Measurements from ENCODE around the gene UBE2M. TPM values are rescaled to one million over a fixed set of nuclear protein-coding genes. Genes with fewer than 3 reads are reported as not detected.
"Not testable (repeated sequence)": the region's sequence is repeated elsewhere in the genome, so short reads cannot be mapped to it uniquely, and the experiment has no call there.

The UBE2M gene
- total RNA-seq, 1 donor from 2014 or later = 66.7 TPM

DNA sequence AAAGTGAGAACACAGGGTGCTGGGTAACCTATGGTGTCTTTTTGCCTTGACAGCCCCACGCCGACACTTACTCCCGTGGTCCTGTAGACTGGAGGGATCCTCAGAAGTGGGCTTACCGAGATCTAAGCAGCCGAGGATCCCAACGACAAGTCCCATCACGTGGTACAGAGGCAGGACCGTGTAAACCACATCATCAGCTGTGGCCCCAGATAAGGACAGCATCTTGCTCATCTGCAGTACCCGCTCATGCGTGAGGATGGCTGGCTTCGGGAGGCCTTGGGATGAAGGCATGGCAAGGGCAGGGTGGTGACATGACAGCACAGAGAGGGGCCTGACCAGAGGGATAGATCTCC, 48.7 kb downstream of the UBE2M start:
- POLR2A ChIA-PET = interaction anchor here (1.2 kb wide), 1 partner anchor 10 kb away, joined by 3 read pairs; no protein-coding TSS in a partner anchor
- H3K36me3 Mint-ChIP-seq (ENCODE audit: low read depth) = peaks cover 5% of the 10 kb centered on the region
- CTCF ChIA-PET = no interaction called here
- DNase-seq = no peak
- intact Hi-C loops (cut with micrococcal nuclease) = no loop called here
- H3K4me3 Mint-ChIP-seq = no peak overlapping the region
- H3K4me1 Mint-ChIP-seq = peaks cover 10% of the 10 kb centered on the region
- H3K27me3 Mint-ChIP-seq = no peaks in the 10 kb centered on the region
- no peak for TF ChIP-seq CTCF (IDR thresholded peaks at IDR 0.05)
- peaks cover 8% of the 10 kb centered on the region for H3K9me3 Mint-ChIP-seq
- ATAC-seq (ENCODE audit: low read depth) = no peak
- H3K27ac Mint-ChIP-seq = no peak overlapping the region

DNA sequence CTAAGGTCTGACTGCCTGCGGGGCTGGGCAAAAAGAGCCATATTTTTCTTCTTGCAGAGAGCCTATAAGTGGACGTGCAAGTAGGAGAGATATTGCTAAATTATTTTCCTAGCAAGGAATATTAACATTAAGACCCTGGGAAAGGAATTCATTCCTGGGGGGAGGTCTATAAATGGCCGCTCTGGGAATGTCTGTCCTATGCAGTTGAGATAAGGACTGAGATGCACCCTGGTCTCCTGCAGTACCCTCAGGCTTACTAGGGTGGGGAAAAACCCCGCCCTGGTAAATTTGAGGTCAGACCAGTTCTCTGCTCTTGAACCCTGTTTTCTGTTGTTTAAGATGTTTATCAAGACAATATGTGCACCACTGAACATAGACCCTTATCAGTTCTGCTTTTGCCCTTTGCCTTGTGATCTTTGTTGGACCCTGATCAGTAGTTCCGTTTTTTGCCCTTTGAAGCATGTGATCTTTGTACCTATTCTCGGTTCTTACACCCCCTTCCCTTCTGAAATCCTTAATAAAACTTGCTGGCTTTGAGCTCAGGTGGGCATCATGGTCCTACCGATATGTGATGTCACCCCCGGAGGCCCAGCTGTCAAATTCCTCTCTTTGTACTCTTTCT, 50.7 kb downstream of the UBE2M start:
- ATAC-seq (ENCODE audit: low read depth); H3K36me3 Mint-ChIP-seq (ENCODE audit: low read depth); H3K27ac Mint-ChIP-seq; H3K9me3 Mint-ChIP-seq; intact Hi-C loops (cut with micrococcal nuclease); H3K27me3 Mint-ChIP-seq; H3K4me1 Mint-ChIP-seq; DNase-seq; CTCF ChIA-PET; H3K4me3 Mint-ChIP-seq: not testable (repeated sequence)
- POLR2A ChIA-PET = interaction anchor here (0.9 kb wide), 1 partner anchor 9 kb away, joined by 3 read pairs; no protein-coding TSS in a partner anchor

Other genes starting within 250 kb of the UBE2M start
- 4.7 and 4.8 TPM in 2 replicates for gene ZSCAN22, start 231.6 kb downstream of the UBE2M start, total RNA-seq
- 21.8 and 26.8 TPM in 2 replicates for gene A1BG, start 205.1 kb downstream of the UBE2M start, total RNA-seq
- 1.7 and 2.1 TPM in 2 replicates for gene ZNF497, start 195.9 kb downstream of the UBE2M start, total RNA-seq
- 3.1 and 3.5 TPM in 2 replicates for gene ZNF837, start 177.6 kb downstream of the UBE2M start, total RNA-seq
- 1,982 and 2,193 TPM in 2 replicates for gene RPS5, start 171.3 kb downstream of the UBE2M start, total RNA-seq
- 0.44 TPM in 1 of 2 replicates, not detected in the other for gene RNF225, start 163.0 kb downstream of the UBE2M start, total RNA-seq
- gene ZNF584, start 150.0 kb downstream of the UBE2M start, total RNA-seq = 8.6 and 9.6 TPM in 2 replicates
- gene ZNF132, start 118.5 kb downstream of the UBE2M start, total RNA-seq = 9.2 and 10.4 TPM in 2 replicates
- gene ZNF324B, start 107.0 kb downstream of the UBE2M start, total RNA-seq = 11.1 and 11.7 TPM in 2 replicates
- gene ZNF324, start 91.5 kb downstream of the UBE2M start, total RNA-seq = 11.8 and 13.1 TPM in 2 replicates
- 9.6 and 10.4 TPM in 2 replicates for gene ZNF446, start 82.3 kb downstream of the UBE2M start, total RNA-seq
- gene SLC27A5, start 46.6 kb downstream of the UBE2M start, total RNA-seq = 8.0 and 10.2 TPM in 2 replicates
- 18.0 and 20.2 TPM in 2 replicates for gene ZBTB45, start 38.8 kb downstream of the UBE2M start, total RNA-seq
- gene TRIM28, start 14.5 kb downstream of the UBE2M start, total RNA-seq = 380 and 407 TPM in 2 replicates
- gene CHMP2A, start 3.5 kb downstream of the UBE2M start, total RNA-seq = 95.6 and 96.3 TPM in 2 replicates
- 41.9 and 54.5 TPM in 2 replicates for gene MZF1, start 14.7 kb upstream of the UBE2M start, total RNA-seq

Data from activated B cell treated with CpG ODN at 0.5 μM for 24 hours (primary cell).